A549 treated with AZD9567 at 1 μM for 4 hours (cell line): ENCODE measurements around the gene MAFF. TPM values are rescaled to one million over a fixed set of nuclear protein-coding genes. Genes with fewer than 3 reads are reported as not detected.

Experiments
- total RNA-seq: library from RNA; stranded (reverse); fragments of 200-300 nt; extraction: Qiagen RNA extraction; gene quantifications from 5 replicates; pipeline ENCODE4 v1.2.3, GENCODE V29; 2022; ENCODE audit not compliant: insufficient read depth

The MAFF gene
- 17.8 to 25.2 TPM (median 19.2 TPM) in 5 replicates for total RNA-seq

GRCh38 chr22:38201711-38202436 is at the start of gene MAFF:
Gene MAFF (plus strand): TSS chr22:38201994. CDS start chr22:38213854, 11,860 bp downstream.

DNA sequence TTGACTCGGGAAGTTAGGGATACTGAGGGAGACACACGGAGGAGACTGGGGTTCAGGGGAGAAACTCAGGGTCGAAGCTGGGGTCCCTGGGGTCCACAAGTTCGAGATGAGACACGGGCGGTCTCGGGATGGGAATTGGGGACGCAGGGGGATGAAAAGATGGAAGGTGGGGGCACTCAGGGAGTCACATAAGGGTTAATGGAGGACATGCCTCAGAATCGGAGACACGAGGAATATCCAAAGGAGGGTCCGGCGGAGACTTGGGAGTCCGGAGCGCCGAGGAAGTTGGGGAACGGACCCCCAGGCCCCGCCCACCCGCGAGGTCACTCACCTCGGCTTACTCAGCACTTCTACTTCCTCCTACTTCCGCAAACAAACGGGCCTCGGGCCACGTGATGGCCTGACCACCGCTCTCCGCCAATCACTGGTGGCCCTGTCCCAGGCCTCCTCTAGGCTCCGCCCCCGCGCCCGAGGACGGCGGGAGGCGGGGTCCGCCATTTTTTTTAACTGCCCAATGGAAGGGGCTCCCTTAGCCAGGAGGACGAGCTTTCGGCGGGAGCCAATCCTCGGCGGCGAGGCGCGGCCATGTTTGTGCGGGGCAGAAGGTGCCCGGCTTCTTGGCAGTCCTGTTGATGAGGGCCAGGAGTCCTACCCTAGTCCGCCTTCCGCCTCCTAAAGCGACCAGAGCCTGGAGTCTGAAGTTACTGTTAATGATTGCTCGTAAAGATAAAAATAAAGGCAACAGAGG is 20.2 kb upstream of the MAFF start, which contains the start of gene PLA2G6:
Gene PLA2G6, minus strand, starts transcription at position 378 of the 748 bp plus-strand sequence. CDS start 12,404 bp downstream, outside the sequence.

Other genes starting within 250 kb of the MAFF start
- gene C22orf23, start 248.4 kb upstream of the MAFF start, total RNA-seq: 0.22 to 0.37 TPM (median 0.28 TPM) in 4 of 5 replicates, not detected in the other
- 88.8 to 143 TPM (median 140 TPM) in 5 replicates for gene POLR2F, start 248.3 kb upstream of the MAFF start, total RNA-seq
- gene SOX10, start 217.4 kb upstream of the MAFF start, total RNA-seq: not detected in 5 replicates
- gene PICK1, start 144.6 kb upstream of the MAFF start, total RNA-seq: 10.1 to 14.1 TPM (median 11.3 TPM) in 5 replicates
- gene SLC16A8, start 117.8 kb upstream of the MAFF start, total RNA-seq: not detected in 5 replicates
- gene BAIAP2L2, start 91.3 kb upstream of the MAFF start, total RNA-seq: 2.6 to 6.9 TPM (median 6.2 TPM) in 5 replicates
- gene PLA2G6, start 20.2 kb upstream of the MAFF start, total RNA-seq: 3.2 to 5.0 TPM (median 3.7 TPM) in 4 of 5 replicates, not detected in the other
- 39.3 to 54.9 TPM (median 51.4 TPM) in 5 replicates for gene TMEM184B, start 71.0 kb downstream of the MAFF start, total RNA-seq
- 62.6 to 100 TPM (median 97.0 TPM) in 5 replicates for gene CSNK1E, start 115.4 kb downstream of the MAFF start, total RNA-seq